GM23338 (cell line): Measurements from ENCODE around the gene GJA4. TPM values are rescaled to one million over a fixed set of nuclear protein-coding genes. Genes with fewer than 3 reads are reported as not detected.

ENCODE experiments used
- ATAC-seq: fragments of 200-7000 bp; cut with Tn5 transposase; 3 replicates; pipeline ENCODE4 v1.9.1; 2020
- DNase-seq: peaks from one replicate; pipeline ENCODE4 v3.0.0-alpha.2; 2015; ENCODE audit warnings: low spot score
- H2AFZ ChIP-seq: fragments of 200-600 bp; sonication (generic); 2 replicates; pipeline ENCODE4 v1.8.0; 2016; ENCODE audit warnings: antibody characterized with exemption, mild to moderate bottlenecking, moderate library complexity
- H3F3A ChIP-seq: fragments of 200-600 bp; sonication (generic); replicated peaks from 2 replicates; pipeline ENCODE4 v1.8.0; 2017; ENCODE audit warnings: antibody characterized with exemption, mixed run types, low read depth
- H3K27ac ChIP-seq: fragments of 200-600 bp; sonication (generic); 2 replicates; pipeline ENCODE4 v1.6.1; 2016; ENCODE audit warnings: low read depth
- H3K27me3 ChIP-seq: fragments of 200-600 bp; sonication (generic); 2 replicates; pipeline ENCODE4 v1.8.0; 2016; ENCODE audit warnings: mild to moderate bottlenecking, mixed run types, moderate library complexity; ENCODE audit not compliant: insufficient read depth
- H3K36me3 ChIP-seq: fragments of 200-600 bp; sonication (generic); 2 replicates; pipeline ENCODE4 v1.8.0; 2016; ENCODE audit warnings: mild to moderate bottlenecking; ENCODE audit not compliant: insufficient read depth
- H3K4me1 ChIP-seq: fragments of 200-600 bp; sonication (generic); 2 replicates; pipeline ENCODE4 v1.8.0; 2016; ENCODE audit warnings: mild to moderate bottlenecking, moderate library complexity; ENCODE audit not compliant: insufficient read depth
- H3K4me2 ChIP-seq: fragments of 200-600 bp; sonication (generic); 2 replicates; pipeline ENCODE4 v1.7.1; 2017; ENCODE audit warnings: mixed run types
- H3K4me3 ChIP-seq: fragments of 200-600 bp; sonication (generic); 2 replicates; pipeline ENCODE4 v1.6.1; 2016; ENCODE audit warnings: mixed run types
- H3K79me2 ChIP-seq: fragments of 200-600 bp; sonication (generic); replicated peaks from 2 replicates; pipeline ENCODE4 v1.8.0; 2017; ENCODE audit warnings: mild to moderate bottlenecking; ENCODE audit not compliant: insufficient read depth
- H3K9me2 ChIP-seq: fragments of 200-600 bp; sonication (generic); 2 replicates; pipeline ENCODE4 v1.8.0; 2017; ENCODE audit not compliant: insufficient read depth
- H4K20me1 ChIP-seq: fragments of 200-600 bp; sonication (generic); replicated peaks from 2 replicates; pipeline ENCODE4 v1.8.0; 2017; ENCODE audit warnings: mild to moderate bottlenecking; ENCODE audit not compliant: insufficient read depth
- H3K27ac Mint-ChIP-seq: 2 replicates; pipeline ENCODE4 v1.8.0; 2020; ENCODE audit warnings: inconsistent platforms, mild to moderate bottlenecking, moderate library complexity, mixed read lengths
- H3K27me3 Mint-ChIP-seq: 3 replicates; pipeline ENCODE4 v1.8.0; 2022; ENCODE audit warnings: low read depth, mild to moderate bottlenecking, moderate library complexity, mixed read lengths, inconsistent platforms; ENCODE audit not compliant: insufficient read depth, poor library complexity
- H3K36me3 Mint-ChIP-seq: 3 replicates; pipeline ENCODE4 v1.8.0; 2021; ENCODE audit warnings: low read depth, mild to moderate bottlenecking, inconsistent platforms, moderate library complexity, mixed read lengths
- H3K4me1 Mint-ChIP-seq: 3 replicates; pipeline ENCODE4 v1.8.0; 2020; ENCODE audit warnings: mild to moderate bottlenecking, inconsistent platforms, mixed read lengths
- H3K4me3 Mint-ChIP-seq: 3 replicates; pipeline ENCODE4 v1.8.0; 2021; ENCODE audit warnings: moderate library complexity, mild to moderate bottlenecking, inconsistent platforms, mixed read lengths
- H3K9me3 Mint-ChIP-seq: 3 replicates; pipeline ENCODE4 v1.8.0; 2020; ENCODE audit warnings: moderate library complexity, mild to moderate bottlenecking, inconsistent platforms, mixed read lengths
- CREB1 ChIP-seq: fragments of 250-450 bp; sonication (Bioruptor Pico); IDR thresholded peaks from 2 replicates; pipeline ENCODE4 v1.5.0; 2020; ENCODE audit warnings: low read depth, mild to moderate bottlenecking, moderate library complexity
- CTCF ChIP-seq, 2 experiments: fragments of 200-600 bp in 1 of 2; sonication (generic) in 1 of 2; conservative IDR thresholded peaks; 2 replicates each; pipeline versions ENCODE4 v1.5.1 to v1.6.1; 2016 to 2017; ENCODE audit warnings: antibody characterized with exemption in 2 of 2, low read depth in 2 of 2, mild to moderate bottlenecking in 2 of 2, moderate library complexity in 1 of 2
- EZH2 ChIP-seq: fragments of 200-600 bp; sonication (generic); IDR thresholded peaks from one replicate; pipeline ENCODE4 v1.8.0; 2017; ENCODE audit warnings: antibody characterized with exemption, mild to moderate bottlenecking, low read depth; ENCODE audit not compliant: unreplicated experiment
- EZH2phosphoT487 ChIP-seq: fragments of 200-600 bp; sonication (generic); IDR thresholded peaks from one replicate; pipeline ENCODE4 v1.8.1; 2018; ENCODE audit warnings: antibody characterized with exemption; ENCODE audit not compliant: unreplicated experiment
- JUNB ChIP-seq: IDR thresholded peaks from one replicate; pipeline ENCODE4 v1.6.1; 2016; ENCODE audit warnings: antibody characterized with exemption; ENCODE audit not compliant: unreplicated experiment
- NANOG ChIP-seq: IDR thresholded peaks from 2 replicates; pipeline ENCODE4 v1.6.1; 2016; ENCODE audit warnings: antibody characterized with exemption, borderline replicate concordance
- POLR2AphosphoS5 ChIP-seq: IDR thresholded peaks from 2 replicates; pipeline ENCODE4 v1.6.1; 2016; ENCODE audit warnings: antibody characterized with exemption, low read depth
- REST ChIP-seq: IDR thresholded peaks from one replicate; pipeline ENCODE4 v1.6.1; 2018; ENCODE audit warnings: antibody characterized with exemption; ENCODE audit not compliant: unreplicated experiment
- STAT1 ChIP-seq: IDR thresholded peaks from one replicate; pipeline ENCODE4 v1.6.1; 2016; ENCODE audit warnings: antibody characterized with exemption; ENCODE audit not compliant: unreplicated experiment
- ZNF114 ChIP-seq: fragments of 250-450 bp; sonication (Bioruptor Pico); IDR thresholded peaks from 2 replicates; pipeline ENCODE4 v1.5.0; 2020; ENCODE audit warnings: mild to moderate bottlenecking, moderate library complexity
- ZNF331 ChIP-seq: fragments of 250-450 bp; sonication (Bioruptor Pico); IDR thresholded peaks from 2 replicates; pipeline ENCODE4 v1.5.0; 2020; ENCODE audit warnings: low read depth, mild to moderate bottlenecking, moderate library complexity
- ZNF462 ChIP-seq: fragments of 250-450 bp; sonication (Bioruptor Pico); IDR thresholded peaks from 2 replicates; pipeline ENCODE4 v1.5.0; 2020; ENCODE audit warnings: mild to moderate bottlenecking, moderate library complexity
- polyA plus RNA-seq: library from polyadenylated mRNA; unstranded; fragments of >200 nt; fragmentation: Nextera tagmentation; extraction: Ambion mirVana; gene quantifications from 2 replicates; pipeline ENCODE4 v1.2.1, GENCODE V29; 2016
- total RNA-seq: library from RNA; depleted of rRNA; stranded (reverse); fragments of >200 nt; shearing (Covaris generic); gene quantifications from 2 replicates; pipeline ENCODE4 v1.2.3, GENCODE V29; 2014
- TF ChIP-seq, protein P1 (sequence below): IDR thresholded peaks from 2 replicates; pipeline ENCODE4 v1.6.1; 2016; ENCODE audit warnings: antibody characterized with exemption

Gene GJA4
- total and polyA plus RNA-seq, 2 experiments from 2014 or later: 0.95 to 2.2 TPM

- H3K4me3 Mint-ChIP-seq: no peak overlapping the region
- no peak for DNase-seq
- Histone ChIP-seq H3K27me3 (no peaks in the 10 kb centered on the region), H3K4me1 (no peaks in the 10 kb centered on the region), H2AFZ (no peak overlapping the region), H4K20me1 (no peaks in the 10 kb centered on the region), H3K36me3 (no peaks in the 10 kb centered on the region), H3K9me2 (no peaks in the 10 kb centered on the region), H3F3A (no peaks in the 10 kb centered on the region), H3K4me2 (no peak overlapping the region), H3K79me2 (no peaks in the 10 kb centered on the region), H3K4me3 (no peak overlapping the region), H3K27ac (no peak overlapping the region)
- H3K4me1 Mint-ChIP-seq: peaks cover 2% of the 10 kb centered on the region; the same call in 2 of the 3 replicates
- TF ChIP-seq EZH2phosphoT487 (no peak), ZNF331 (CRISPR knock-in tag) (no peak), POLR2AphosphoS5 (no peak), JUNB (no peak), CTCF (conservative IDR thresholded peaks at IDR 0.05; ENCODE audit: low read depth in 2 of 2) (no peak), ZNF462 (CRISPR knock-in tag) (no peak), STAT1 (no peak), EZH2 (no peak), ZNF114 (CRISPR knock-in tag) (no peak), CREB1 (CRISPR knock-in tag) (no peak), REST (no peak), NANOG (no peak)
- TF ChIP-seq, protein P1, sequence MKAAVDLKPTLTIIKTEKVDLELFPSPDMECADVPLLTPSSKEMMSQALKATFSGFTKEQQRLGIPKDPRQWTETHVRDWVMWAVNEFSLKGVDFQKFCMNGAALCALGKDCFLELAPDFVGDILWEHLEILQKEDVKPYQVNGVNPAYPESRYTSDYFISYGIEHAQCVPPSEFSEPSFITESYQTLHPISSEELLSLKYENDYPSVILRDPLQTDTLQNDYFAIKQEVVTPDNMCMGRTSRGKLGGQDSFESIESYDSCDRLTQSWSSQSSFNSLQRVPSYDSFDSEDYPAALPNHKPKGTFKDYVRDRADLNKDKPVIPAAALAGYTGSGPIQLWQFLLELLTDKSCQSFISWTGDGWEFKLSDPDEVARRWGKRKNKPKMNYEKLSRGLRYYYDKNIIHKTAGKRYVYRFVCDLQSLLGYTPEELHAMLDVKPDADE: no peak
- ATAC-seq: no peak
- peaks cover 3% of the 10 kb centered on the region for H3K27me3 Mint-ChIP-seq
- H3K36me3 Mint-ChIP-seq: no peaks in the 10 kb centered on the region
- H3K9me3 Mint-ChIP-seq: no peaks in the 10 kb centered on the region
- H3K27ac Mint-ChIP-seq: no peak overlapping the region
Measured at GRCh38 chr1:34831721-34832246, 39.0 kb downstream of the GJA4 start.
